DLD1 (cell line): ENCODE data around the gene TTLL3.

ENCODE experiments used
- in situ Hi-C: cut with HindIII; loops from 2 replicates; pipeline ENCODE4 v1.10.0; 2017; ENCODE audit warnings: low sequenced_read_pairs

The TTLL3 gene

GRCh38 chr3:9781551-9781950, 28.5 kb upstream of the TTLL3 start:
- in situ Hi-C loops: no loop called here

GRCh38 chr3:9781978-9782603, 28.0 kb upstream of the TTLL3 start:
- in situ Hi-C loops: no loop called here

GRCh38 chr3:9782770-9783169, 27.3 kb upstream of the TTLL3 start:
- in situ Hi-C loops: no loop called here

- in situ Hi-C loops: no loop called here
Observed at GRCh38 chr3:9783954-9784353, 26.1 kb upstream of the TTLL3 start.

GRCh38 chr3:9784965-9785364, 25.1 kb upstream of the TTLL3 start:
- in situ Hi-C loops: no loop called here

GRCh38 chr3:9785602-9786001, 24.5 kb upstream of the TTLL3 start:
- in situ Hi-C loops: no loop called here

GRCh38 chr3:9786209-9786739, 23.8 kb upstream of the TTLL3 start:
- in situ Hi-C loops: no loop called here

GRCh38 chr3:9786825-9787669, 23.0 kb upstream of the TTLL3 start:
- in situ Hi-C loops: no loop called here

- in situ Hi-C loops: no loop called here
Observed at GRCh38 chr3:9787714-9788113, 22.3 kb upstream of the TTLL3 start.

- in situ Hi-C loops: no loop called here
Observed at GRCh38 chr3:9791127-9791526, 18.9 kb upstream of the TTLL3 start.

GRCh38 chr3:9791790-9792404, 18.2 kb upstream of the TTLL3 start:
- in situ Hi-C loops: no loop called here

- in situ Hi-C loops: no loop called here
Observed at GRCh38 chr3:9792405-9793160, 17.5 kb upstream of the TTLL3 start, which contains the start of the genes ARPC4 and TADA3. Gene ARPC4 (plus strand): TSS chr3:9793082. CDS start chr3:9793122, 40 bp downstream. Gene TADA3 (minus strand): TSS chr3:9792473. CDS start chr3:9791466, 1,007 bp downstream.

- in situ Hi-C loops: no loop called here
Observed at GRCh38 chr3:9793161-9793781, 16.8 kb upstream of the TTLL3 start.

- in situ Hi-C loops: no loop called here
Observed at GRCh38 chr3:9794400-9794799, 15.7 kb upstream of the TTLL3 start.

GRCh38 chr3:9795207-9795606, 14.9 kb upstream of the TTLL3 start:
- in situ Hi-C loops: no loop called here

- in situ Hi-C loops: no loop called here
Observed at GRCh38 chr3:9797196-9797945, 12.7 kb upstream of the TTLL3 start.

GRCh38 chr3:9800529-9800928, 9.5 kb upstream of the TTLL3 start:
- in situ Hi-C loops: no loop called here

- in situ Hi-C loops: no loop called here
Observed at GRCh38 chr3:9803494-9803893, 6.6 kb upstream of the TTLL3 start.

GRCh38 chr3:9804996-9805395, 5.1 kb upstream of the TTLL3 start:
- in situ Hi-C loops: no loop called here

GRCh38 chr3:9806137-9806536, 3.9 kb upstream of the TTLL3 start:
- in situ Hi-C loops: no loop called here
